WI38 (cell line): ENCODE measurements around the gene TECTB.

Experiments used
- H3K4me3 ChIP-seq: 2 replicates; pipeline ENCODE4 v1.5.1; 2011; ENCODE audit warnings: low read depth, mild to moderate bottlenecking, control low read depth, low read length
- TF ChIP-seq, protein P1 (sequence below): IDR thresholded peaks from 2 replicates; pipeline ENCODE4 v1.5.1; 2012; ENCODE audit warnings: low read depth, mild to moderate bottlenecking, control low read depth, low read length

The TECTB gene

DNA sequence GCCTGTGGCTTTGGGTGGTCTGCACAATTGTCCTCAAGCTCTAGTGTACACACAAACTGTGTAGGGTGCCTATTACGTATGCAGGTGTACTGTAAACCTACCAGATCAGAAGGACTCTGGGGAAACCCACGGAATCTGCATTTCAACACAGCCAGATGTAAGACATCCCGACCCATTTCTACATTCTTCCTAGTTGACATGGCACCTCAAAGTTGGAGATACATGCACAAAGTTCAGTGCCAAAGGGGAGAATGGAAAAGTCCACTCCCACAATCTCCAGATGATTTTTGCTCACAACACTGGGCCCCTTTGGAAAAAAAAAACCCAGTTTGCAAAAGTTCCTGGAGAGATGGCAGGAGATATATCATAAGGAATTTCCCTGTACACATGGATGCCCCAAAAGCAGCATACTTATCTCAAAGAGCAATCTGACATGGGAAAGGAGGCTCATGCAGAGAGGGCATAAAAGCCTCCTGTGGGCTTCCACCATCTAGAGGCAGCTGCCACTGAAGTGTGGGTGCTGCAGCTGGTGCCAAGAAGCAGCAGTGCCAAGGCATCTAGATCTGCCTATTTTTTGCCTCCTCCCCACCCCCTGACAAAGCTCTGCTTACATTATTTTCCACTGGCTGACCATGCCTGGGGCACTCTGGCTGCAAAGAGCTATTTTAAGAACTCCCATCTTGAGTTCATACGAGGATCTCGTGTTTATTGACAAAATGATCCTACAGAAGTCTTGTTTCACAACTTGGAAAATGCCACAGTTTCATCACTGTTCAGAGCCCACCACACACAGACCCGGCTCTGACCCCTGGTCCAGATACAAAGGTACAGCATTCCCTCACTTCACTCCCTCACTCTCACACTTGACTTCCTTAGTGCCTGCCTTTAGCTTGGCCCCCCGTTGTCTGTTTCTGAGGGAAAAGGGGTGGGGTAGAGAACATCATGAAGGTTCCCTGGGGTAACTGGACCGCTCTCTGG, 12.9 kb downstream of the TECTB start:
- TF ChIP-seq, protein P1, sequence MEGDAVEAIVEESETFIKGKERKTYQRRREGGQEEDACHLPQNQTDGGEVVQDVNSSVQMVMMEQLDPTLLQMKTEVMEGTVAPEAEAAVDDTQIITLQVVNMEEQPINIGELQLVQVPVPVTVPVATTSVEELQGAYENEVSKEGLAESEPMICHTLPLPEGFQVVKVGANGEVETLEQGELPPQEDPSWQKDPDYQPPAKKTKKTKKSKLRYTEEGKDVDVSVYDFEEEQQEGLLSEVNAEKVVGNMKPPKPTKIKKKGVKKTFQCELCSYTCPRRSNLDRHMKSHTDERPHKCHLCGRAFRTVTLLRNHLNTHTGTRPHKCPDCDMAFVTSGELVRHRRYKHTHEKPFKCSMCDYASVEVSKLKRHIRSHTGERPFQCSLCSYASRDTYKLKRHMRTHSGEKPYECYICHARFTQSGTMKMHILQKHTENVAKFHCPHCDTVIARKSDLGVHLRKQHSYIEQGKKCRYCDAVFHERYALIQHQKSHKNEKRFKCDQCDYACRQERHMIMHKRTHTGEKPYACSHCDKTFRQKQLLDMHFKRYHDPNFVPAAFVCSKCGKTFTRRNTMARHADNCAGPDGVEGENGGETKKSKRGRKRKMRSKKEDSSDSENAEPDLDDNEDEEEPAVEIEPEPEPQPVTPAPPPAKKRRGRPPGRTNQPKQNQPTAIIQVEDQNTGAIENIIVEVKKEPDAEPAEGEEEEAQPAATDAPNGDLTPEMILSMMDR: no peak
- H3K4me3 ChIP-seq: no peak overlapping the region

DNA sequence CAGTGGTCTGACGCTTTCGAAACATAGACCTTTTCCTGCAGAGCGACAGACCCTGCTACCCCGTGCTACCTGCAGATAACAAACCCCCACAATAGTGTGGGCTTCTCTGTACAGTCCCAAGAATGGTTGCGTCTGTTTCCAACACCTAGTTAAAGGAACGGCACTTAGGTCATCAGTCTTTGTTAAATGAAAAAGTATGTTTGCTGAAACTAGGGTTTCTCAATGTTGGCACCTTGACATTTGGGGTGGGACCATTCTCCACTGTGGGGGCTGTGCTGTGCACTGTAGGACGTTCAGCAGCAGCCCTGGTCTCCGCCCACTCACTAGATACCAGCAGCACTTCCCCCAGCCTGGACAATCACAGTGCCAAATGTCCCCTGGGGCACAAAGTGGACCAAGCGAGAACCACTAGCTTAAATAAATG, 13.7 kb downstream of the TECTB start:
- TF ChIP-seq, protein P1: no peak
- no peak overlapping the region for H3K4me3 ChIP-seq

DNA sequence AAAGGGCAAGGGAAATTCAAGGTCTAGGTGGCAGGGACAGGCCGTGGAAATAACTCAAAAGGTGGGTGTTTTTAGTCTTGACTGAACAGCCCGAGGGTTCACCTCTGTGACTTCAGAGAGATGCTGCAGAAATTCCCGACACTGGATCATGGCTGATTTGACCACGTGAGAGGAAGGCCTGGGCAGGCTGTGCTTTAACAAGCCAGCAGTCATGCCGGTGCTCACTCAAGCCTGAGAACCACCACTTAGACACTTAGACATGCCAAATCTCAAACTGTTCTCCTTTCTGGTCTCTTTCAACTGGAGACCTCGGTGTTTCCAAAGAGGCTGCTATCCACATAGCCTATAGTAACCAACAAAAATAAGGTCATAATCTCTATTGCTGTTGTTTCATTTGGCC, 15.4 kb downstream of the TECTB start:
- no peak overlapping the region for H3K4me3 ChIP-seq
- TF ChIP-seq, protein P1: no peak

DNA sequence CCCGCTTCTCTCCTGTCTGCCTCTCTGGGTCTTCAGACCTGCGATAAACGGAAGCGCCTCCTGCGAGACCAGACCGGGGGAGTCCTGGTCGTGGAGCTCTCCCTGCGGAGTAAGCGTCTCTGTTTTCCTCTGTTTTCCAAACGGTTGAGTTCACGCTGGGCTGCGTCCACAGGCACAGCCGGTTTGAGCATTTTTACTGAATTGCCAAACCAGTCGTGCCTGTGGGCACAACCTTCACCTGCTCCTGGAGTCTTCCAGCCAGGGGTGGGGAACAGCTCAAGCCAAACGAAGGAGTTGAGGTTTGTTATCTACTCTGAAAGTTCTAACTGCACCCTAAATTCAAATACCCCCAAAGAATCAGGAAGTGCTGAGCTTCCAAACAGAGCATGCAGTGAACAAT, 16.3 kb downstream of the TECTB start:
- TF ChIP-seq, protein P1: no peak
- H3K4me3 ChIP-seq: no peak overlapping the region

DNA sequence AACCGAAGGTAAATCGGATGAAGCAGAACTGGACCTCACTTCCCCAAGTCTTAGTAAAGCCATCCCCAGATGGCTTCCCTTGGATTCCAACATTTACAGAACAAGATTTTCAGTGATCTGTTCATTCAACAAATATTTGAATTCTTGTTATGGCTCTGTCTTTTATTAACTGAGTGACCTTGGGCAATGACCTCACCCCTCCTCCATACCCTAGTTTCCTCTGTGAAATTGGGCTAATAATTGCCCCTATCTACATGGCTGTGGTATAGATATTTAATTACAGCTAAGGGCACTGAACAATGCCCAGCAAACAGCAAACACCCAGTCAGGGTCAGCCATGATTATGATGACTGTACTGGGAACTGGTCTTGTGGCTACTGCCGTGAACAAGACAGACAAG, 19.1 kb downstream of the TECTB start:
- no peak overlapping the region for H3K4me3 ChIP-seq
- TF ChIP-seq, protein P1: no peak

DNA sequence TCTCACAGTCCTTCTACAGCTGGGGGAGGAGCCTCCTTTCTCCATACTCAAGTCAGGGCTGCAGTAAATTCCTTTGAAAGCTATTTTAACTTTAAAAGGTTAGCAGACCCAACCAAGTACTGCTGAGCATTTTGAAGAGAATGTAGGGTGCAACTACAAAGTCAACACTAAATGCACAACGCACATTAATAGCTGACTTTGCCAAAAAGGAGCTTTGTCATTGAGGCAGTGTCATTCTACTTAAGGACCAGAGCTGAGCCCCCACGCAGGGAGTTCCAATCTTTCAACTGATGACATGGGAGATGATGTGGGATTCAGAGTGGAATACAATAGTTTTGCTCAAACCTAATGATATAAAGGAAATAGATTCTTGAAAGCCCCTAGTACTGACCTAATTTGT, 20.3 kb downstream of the TECTB start:
- no peak overlapping the region for H3K4me3 ChIP-seq
- TF ChIP-seq, protein P1: no peak

DNA sequence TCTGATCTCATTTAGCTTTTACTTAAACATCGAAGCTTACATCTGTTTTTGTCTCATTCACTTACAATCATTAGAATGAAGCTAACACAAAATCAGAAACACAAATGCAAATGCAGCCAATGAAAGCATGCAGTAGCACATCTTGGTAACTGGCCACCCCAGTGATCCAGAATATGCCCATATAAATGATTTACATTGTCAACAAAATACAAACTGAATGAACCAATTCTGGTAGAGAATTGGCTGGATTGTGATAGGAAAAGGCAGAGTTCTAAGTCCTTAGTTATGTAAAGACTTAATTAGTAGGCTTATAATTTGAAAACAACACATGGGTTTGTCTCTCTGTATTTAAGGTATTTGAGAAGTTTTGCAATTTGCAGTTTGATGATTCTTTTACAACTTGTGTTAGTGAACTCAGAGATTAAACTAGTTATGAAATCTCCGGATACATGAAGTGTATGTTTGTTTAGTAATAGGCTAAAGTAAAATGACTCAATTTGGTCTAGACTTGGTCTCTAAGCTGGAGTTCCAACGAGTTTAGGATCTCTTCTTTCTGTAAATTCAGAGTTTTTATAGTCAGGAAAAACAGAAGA, 21.2 kb downstream of the TECTB start:
- H3K4me3 ChIP-seq: no peak overlapping the region
- TF ChIP-seq, protein P1: no peak
